Stimulated activated CD8-positive, alpha-beta memory T cell treated with anti-CD3 and anti-CD28 coated beads, Interleukin-7, amount 100 ng/mL, for 48 hours (primary cell): ENCODE results near the gene TTC33.
"Not testable (repeated sequence)": the region's sequence is repeated elsewhere in the genome, so short reads cannot be mapped to it uniquely, and the experiment has no call there.

Source experiments
- DNase-seq, 2 donors: peaks; one replicate each; pipeline ENCODE4 v3.0.0-alpha.2; 2020; ENCODE audit warnings: low read depth in 1 of 2; ENCODE audit errors: extremely low read depth in 1 of 2

The TTC33 gene

DNA sequence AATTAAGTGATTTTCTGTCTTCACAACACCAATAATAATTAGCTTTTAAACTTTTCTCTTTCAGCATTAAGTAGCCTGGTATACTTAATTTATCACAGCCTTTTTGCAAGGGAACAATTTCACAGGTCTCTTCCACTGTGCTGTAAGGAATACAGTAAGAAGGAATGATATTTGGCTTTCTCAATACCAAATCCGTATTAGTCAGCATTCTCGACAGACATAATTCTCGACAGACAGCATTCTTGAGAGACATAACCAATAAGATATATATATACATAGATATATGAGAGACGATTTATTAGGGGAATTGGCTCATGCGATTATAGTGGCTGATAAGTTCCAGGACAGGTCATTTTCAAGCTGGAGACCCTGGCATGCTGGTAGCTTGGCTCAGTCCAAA lies 24.4 kb upstream of the TTC33 start:
- no peak for DNase-seq

DNA sequence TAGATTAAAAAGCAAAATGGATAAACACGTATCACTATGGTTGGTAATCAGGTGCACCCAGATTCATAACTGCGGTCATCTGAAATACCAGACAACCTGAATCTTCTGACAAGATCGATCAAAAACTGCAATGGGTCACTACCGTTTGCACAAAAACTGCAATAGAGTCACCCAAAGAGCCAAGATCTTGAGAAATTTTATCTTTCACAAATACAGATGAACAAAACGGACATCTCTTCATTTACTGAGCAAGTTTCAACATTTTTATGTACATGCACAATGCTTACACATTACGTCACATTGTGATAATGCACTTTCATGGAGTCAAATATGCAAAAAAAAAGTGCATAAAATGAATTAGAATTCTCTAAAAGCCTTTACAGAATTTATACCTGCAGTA lies 23.8 kb upstream of the TTC33 start:
- DNase-seq = no peak

DNA sequence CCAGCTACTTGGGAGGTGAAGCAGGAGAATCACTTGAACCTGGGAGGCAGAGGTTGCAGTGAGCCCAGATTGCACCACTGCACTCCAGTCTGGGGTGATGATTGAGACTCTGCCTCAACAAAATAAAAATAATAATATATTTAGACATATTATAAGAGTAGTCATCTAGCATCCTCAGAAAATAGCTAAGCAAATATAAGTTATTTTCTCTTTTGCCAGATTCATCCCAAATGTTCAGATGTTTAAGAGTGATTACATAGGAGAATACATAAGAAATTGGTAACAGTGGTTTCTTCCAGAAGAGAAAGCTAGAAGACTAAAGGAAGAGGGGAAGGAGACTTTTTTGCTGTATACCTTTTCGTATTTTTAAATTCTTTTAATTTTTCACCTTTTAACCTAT lies 22.4 kb upstream of the TTC33 start:
- DNase-seq = no peak

DNA sequence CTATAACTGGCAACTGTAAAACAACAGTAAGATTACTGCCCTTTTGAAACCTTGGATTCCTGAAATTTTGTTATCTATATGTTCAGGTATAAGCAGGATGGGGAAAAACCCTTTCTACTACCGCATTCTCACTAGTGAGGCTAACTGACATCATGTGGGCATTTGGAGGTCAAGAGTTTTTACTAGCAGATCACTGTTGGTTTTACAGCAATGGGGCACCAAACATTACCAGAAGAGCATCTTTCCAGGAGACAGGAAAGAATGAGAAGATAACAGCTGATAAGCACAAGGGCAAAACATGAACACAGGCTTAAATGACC lies 20.9 kb upstream of the TTC33 start:
- no peak for DNase-seq

GRCh38 chr5:40775846-40776657 lies 20.3 kb upstream of the TTC33 start:
- DNase-seq = no peak

DNA sequence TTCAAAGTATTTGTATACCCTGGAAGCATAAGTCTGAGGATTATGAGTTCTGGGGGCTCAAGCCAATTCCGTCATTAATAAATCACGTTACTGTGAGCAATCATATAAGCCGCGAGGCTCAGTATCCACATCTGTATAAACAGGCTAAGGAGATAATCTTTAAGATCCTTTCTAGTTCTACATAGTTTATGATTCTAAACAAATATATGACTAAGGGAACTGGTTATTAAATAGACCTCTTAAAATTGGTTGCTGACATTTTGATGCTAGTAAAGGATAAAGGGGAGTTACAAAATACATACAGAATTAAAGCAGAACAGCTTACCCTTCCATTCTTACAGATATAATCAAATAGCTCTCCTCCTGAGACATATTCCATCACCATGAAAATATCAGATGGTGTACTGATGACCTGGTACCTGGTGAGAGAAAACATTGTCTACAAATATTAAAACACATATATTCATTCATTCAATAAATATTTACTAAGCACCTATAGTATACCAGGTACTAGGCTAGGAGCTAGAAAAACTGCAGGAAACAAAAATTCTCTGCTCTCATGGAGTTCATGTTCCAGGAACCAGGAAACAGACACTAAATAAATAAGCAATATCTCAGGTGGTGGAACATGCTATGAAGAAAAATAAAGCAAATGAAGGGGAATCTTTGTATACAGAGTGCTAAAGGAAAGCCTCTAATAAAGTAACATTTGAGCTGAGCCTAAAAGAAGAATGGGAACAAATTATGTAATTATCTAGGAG lies 19.5 kb upstream of the TTC33 start:
- no peak for DNase-seq

DNA sequence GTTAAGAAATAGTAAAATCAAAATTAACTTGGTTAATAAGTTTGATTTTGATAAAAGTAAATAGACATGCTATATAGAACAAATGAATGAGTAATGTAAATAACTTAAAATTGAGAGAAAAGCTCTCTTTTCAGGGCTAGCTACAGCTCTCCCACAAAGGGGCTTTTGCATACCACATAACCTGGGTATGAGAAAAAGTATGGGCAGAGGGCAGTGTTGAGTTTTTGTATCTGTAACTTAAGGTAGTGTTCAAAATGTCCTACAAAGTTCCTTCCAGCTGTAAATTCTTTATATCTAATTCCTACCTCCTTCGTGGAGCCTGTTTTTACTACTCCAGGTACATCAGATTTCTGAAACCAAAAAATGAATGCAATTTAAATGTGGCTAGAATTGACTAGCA lies 18.9 kb upstream of the TTC33 start:
- DNase-seq = no peak

DNA sequence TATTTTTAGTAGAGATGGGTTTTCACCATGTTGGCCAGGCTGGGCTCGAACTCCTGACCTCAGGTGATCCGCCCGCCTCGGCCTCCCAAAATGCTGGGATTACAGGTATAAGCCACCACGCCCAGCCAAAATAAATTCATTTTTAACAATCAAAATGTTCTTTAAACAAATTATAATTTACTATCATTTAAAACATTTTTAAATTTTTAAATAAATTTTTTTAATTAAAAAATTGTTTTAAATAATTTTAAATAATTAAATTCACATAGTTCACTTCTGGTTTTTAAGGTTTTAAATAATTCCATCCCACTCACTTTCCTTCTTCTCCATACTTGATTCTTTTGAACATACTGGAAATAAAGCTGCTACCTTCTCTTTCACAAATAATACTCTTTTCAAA lies 15.0 kb upstream of the TTC33 start:
- DNase-seq = no peak

DNA sequence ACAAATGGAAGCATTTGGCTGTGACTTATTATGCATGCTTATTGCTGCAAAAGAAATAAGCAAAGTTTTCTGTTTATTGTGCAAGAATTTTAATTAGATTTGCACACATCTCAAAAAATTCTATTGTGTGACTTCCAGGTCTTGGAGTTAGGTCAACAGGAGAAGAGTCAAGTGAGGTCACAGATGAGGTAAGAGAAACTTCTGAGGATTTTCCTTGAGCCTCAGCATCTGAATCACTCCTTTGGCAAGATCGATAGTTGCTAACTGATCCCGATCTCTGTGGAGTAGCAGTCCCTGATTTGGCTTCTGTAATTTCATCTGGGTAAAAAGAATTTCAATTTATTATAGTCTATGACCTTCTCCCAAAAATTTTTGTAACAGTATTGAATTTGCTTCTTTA lies 6.9 kb upstream of the TTC33 start:
- no peak for DNase-seq

DNA sequence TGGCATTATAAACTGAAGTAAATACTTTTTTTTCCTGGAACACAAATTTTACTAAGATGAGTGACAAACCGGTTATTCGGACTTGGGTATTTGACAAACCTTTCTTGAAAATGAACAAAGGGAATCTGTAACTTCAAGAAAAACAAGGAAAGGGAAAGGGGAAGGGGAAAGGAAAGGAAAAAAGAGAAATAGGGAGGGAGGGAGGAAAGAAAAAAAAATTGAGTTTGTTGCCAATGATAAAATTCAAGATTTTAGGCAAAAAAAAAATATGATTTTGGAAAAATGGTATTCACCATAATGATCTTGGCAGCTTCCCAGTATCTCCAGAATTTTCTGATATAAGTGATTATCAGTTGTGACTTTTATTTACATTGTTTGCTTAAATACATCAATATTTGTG lies 1.6 kb upstream of the TTC33 start:
- DNase-seq = no peak

DNA sequence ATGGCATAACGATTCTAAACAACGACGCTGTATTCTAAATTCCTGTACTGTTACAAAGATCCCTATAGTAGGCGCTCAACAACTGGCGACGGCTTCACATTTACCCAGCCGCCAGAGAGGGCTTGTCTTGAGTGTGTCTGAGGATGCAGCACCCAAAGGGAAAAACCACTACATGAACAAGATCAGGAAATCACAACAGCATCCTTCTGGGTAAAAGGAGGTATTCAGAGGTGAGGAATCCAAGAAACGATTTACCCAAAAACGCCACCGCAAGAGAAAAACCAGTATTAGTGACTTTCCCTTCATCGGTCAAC lies 711 bp downstream of the TTC33 start:
- peak; percentile 16 to 49 for DNase-seq

- no peak for DNase-seq
These were observed 1.2 kb downstream of the TTC33 start for GRCh38 chr5:40754381-40755092.

DNA sequence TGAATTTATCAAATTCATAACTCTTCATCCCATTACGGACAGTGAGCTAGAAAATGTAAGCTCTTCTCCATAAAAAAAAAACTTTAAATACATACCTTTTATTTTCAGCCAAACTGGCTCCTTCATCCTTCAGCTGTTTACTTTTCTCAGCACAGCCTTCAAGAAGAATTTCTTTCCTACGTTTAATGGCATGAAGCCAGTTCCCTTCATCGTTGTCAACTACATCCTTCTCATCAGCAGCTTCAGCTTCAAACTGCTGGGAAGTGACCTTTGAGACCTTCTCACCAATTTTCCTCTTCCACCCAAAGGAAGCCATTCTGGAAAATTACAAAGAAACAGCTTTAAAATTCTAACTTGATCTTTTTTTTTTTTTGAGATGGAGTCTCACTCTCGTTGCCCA lies 9.1 kb downstream of the TTC33 start:
- no peak for DNase-seq

- no peak for DNase-seq
These were observed 12.0 kb downstream of the TTC33 start for GRCh38 chr5:40743771-40744170.

DNA sequence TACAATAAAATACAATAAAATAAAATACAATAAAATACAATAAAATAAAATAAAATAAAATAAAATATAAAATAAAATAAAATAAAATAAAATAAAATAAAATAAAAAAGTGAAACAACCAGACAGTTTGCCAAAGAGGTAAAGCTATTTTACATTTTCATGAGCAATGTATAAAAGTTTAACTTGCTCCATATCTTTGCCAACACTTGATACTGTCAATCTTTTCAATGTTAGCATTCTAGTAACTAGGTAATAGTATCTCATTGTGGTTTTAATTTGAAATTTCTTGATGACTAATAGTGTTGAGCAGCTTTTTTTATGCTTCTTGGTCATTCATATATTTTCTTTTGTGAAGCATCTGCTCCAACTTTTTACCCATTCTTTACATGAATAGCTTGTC lies 17.3 kb downstream of the TTC33 start:
- no peak for DNase-seq

DNA sequence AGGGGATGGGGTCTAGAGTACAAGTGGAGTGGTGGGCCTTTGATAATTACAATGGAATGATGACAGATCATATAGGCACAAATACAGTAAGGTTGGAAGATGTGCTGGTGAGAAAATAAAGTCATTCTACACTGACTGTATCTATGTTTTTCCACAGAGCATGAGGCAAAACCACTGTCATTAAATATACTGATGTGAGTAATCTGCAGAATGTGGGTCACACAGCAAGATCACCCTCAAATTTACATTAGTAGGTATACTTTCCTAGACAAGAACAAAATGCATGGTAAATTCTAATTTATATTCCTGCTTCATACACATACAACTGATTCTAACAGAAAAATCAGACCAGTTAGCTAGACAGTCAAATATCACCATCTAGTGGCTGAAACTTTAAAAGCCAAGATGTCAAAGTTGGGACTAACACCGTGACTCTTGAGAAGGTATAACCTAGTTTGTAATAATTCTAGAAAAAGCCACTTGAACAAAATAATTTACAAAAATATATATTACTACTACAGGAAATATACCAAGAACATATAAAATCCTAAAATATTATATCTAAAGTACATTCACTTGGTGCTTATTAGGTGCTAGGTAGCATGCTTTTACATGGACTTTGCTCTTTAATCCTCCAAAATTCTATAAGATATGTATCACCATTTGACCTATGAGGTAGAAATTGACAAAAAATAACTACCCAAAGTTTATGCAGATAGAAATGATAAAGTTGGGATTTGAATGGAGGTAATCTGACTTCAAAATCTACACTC lies 19.5 kb downstream of the TTC33 start:
- DNase-seq = no peak

- DNase-seq = no peak
These were observed 20.2 kb downstream of the TTC33 start for GRCh38 chr5:40735609-40736008.

DNA sequence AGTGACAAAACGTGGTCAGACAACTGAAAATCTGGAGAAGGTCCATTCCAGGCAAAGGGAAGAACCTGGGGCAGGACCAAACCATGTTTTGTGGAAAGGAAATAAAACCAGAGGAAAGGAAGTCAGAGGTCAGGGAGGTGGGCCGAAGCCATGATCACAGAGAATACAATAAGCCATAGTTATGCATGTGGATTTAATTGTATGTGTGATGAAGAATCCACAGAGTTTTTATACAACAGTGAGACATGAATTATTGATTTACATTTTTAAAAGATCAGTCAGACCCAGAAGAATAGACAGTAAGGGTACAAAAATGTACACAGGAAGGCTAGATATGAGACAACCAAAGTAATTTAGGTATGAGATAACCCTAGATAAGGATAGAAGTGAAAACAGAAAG lies 20.8 kb downstream of the TTC33 start:
- DNase-seq = no peak

GRCh38 chr5:40733879-40734563 lies 21.7 kb downstream of the TTC33 start:
- no peak for DNase-seq

DNA sequence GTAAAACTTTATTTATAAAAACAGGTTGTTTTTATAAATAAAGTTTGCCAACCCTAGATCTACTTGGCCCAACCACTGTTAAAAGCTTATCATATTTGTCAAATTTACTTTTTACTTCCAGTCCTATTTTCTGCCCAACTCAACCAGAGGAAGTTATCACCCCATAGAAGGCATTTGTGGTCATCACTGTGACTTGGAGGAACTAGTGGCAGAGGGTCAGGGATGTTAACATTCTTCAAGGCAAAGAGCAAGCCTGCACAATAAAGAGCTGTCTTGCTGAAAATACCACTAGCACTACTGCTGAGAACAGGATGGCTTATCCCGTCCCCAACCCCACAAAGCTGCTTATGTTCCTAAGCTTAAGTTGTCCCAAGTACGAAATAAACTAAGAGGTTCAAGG lies 22.3 kb downstream of the TTC33 start:
- no peak for DNase-seq

DNA sequence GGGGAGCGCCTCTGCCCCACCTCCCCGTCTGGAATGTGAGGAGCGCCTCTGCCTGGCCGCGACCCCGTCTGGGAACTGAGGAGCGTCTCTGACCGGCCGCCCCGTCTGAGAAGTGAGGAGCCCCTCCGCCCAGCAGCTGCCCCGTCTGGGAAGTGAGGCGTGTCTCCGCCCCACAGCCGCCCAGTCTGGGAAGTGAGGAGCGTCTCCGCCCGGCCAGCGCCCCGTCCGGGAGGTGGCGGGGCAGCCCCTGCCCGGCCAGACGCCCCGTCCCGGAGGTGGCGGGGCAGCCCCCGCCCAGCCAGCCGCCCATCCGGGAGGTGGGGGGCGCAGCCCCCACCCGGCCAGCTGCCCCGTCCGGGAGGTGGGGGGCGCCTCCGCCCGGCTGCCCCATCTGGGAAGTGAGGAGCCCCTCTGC lies 33.3 kb downstream of the TTC33 start:
- DNase-seq = not testable (repeated sequence)
